ENCODE data around the gene SAP30. TPM values are rescaled to one million over a fixed set of nuclear protein-coding genes. Genes with fewer than 3 reads are reported as not detected.

Gene SAP30
- polyA plus RNA-seq, 1 donor from 2014 or later, result 58.3 TPM

- Histone ChIP-seq H3K79me2 (replicated peaks; ENCODE audit: insufficient read depth, low read length) (no peaks in the 10 kb centered on the region), H3K27me3 (ENCODE audit: insufficient read depth, low read depth, low read length) (no peaks in the 10 kb centered on the region), H3K9me3 (ENCODE audit: low read length) (no peaks in the 10 kb centered on the region), H3K9me2 (ENCODE audit: insufficient read depth, low read length) (no peaks in the 10 kb centered on the region), H4K20me1 (ENCODE audit: insufficient read depth) (no peaks in the 10 kb centered on the region), H3K9ac (ENCODE audit: low read length) (no peak overlapping the region), H2AFZ (ENCODE audit: low read depth, low read length) (no peak overlapping the region), H3K4me2 (ENCODE audit: low read length) (no peak overlapping the region), H3F3A (ENCODE audit: insufficient read depth, low read length, poor library complexity, severe bottlenecking) (no peaks in the 10 kb centered on the region), H3K27ac (ENCODE audit: low read length) (no peak overlapping the region), H3K4me3 (ENCODE audit: low read length) (no peak overlapping the region), H3K36me3 (ENCODE audit: insufficient read depth, low read length) (no peaks in the 10 kb centered on the region)
- no peak for TF ChIP-seq REST (IDR thresholded peaks at IDR 0.05; ENCODE audit: borderline replicate concordance)
- no peak for TF ChIP-seq TAF1 (IDR thresholded peaks at IDR 0.05; ENCODE audit: low read depth)
- no peak for TF ChIP-seq SMC3 (conservative IDR thresholded peaks at IDR 0.05; ENCODE audit: poor library complexity)
- TF ChIP-seq EP300 (conservative IDR thresholded peaks at IDR 0.05; ENCODE audit: poor library complexity, severe bottlenecking), result no peak
- TF ChIP-seq MXI1 (conservative IDR thresholded peaks at IDR 0.05; ENCODE audit: poor library complexity, severe bottlenecking), result no peak
- no peak for TF ChIP-seq RAD21 (conservative IDR thresholded peaks at IDR 0.05)
- no peak for TF ChIP-seq EZH2 (IDR thresholded peaks at IDR 0.05; ENCODE audit: borderline replicate concordance, insufficient read depth, low read length, poor library complexity, severe bottlenecking)
- TF ChIP-seq CTCF (IDR thresholded peaks at IDR 0.05; ENCODE audit: poor library complexity, severe bottlenecking), result no peak
Observed at GRCh38 chr4:173420801-173421200, 50.0 kb downstream of the SAP30 start.

GRCh38 chr4:173424899-173425805, 54.4 kb downstream of the SAP30 start:
- H3K79me2 ChIP-seq (replicated peaks; ENCODE audit: insufficient read depth, low read length), result no peaks in the 10 kb centered on the region
- no peak overlapping the region for H2AFZ ChIP-seq (ENCODE audit: low read depth, low read length)
- H3K36me3 ChIP-seq (ENCODE audit: insufficient read depth, low read length), result no peaks in the 10 kb centered on the region
- H4K20me1 ChIP-seq (ENCODE audit: insufficient read depth), result no peaks in the 10 kb centered on the region
- no peak overlapping the region for H3K4me2 ChIP-seq (ENCODE audit: low read length)
- H3K9me3 ChIP-seq (ENCODE audit: low read length), result no peaks in the 10 kb centered on the region
- H3K4me3 ChIP-seq (ENCODE audit: low read length), result no peak overlapping the region
- H3F3A ChIP-seq (ENCODE audit: insufficient read depth, low read length, poor library complexity, severe bottlenecking), result no peaks in the 10 kb centered on the region
- no peaks in the 10 kb centered on the region for H3K9me2 ChIP-seq (ENCODE audit: insufficient read depth, low read length)
- H3K27ac ChIP-seq (ENCODE audit: low read length), result no peak overlapping the region
- TF ChIP-seq POLR2AphosphoS5 (IDR thresholded peaks at IDR 0.05) (no peak), MXI1 (conservative IDR thresholded peaks at IDR 0.05; ENCODE audit: poor library complexity, severe bottlenecking) (no peak), EZH2 (IDR thresholded peaks at IDR 0.05; ENCODE audit: borderline replicate concordance, insufficient read depth, low read length, poor library complexity, severe bottlenecking) (no peak), CTCF (IDR thresholded peaks at IDR 0.05; ENCODE audit: poor library complexity, severe bottlenecking) (no peak), EP300 (conservative IDR thresholded peaks at IDR 0.05; ENCODE audit: poor library complexity, severe bottlenecking) (no peak)
- no peaks in the 10 kb centered on the region for H3K27me3 ChIP-seq (ENCODE audit: insufficient read depth, low read depth, low read length)
- H3K9ac ChIP-seq (ENCODE audit: low read length), result no peak overlapping the region

Data from neural cell (in vitro differentiated cells).